ENCODE data around the gene OR4C15. TPM values are rescaled to one million over a fixed set of nuclear protein-coding genes. Genes with fewer than 3 reads are reported as not detected.

The OR4C15 gene
- not detected for total RNA-seq

GRCh38 chr11:55554169-55554568, at the start of gene OR4C15:
OR4C15 (plus strand) TSS chr11:55554469; CDS start chr11:55554469, 0 bp downstream.
- no peak for TF ChIP-seq CTCF (IDR thresholded peaks at IDR 0.05)
- H3K9me3 ChIP-seq: no peaks in the 10 kb centered on the region
- no peak within 1 kb of the TSS for H3K4me3 ChIP-seq
- H3K27me3 ChIP-seq (replicated peaks; ENCODE audit: insufficient read depth): no peaks in the 10 kb centered on the region
- no peaks in the 10 kb centered on the region for H3K4me1 ChIP-seq (ENCODE audit: control insufficient read depth in 1 of 2, low read depth in 2 of 2)
- ATAC-seq (ENCODE audit: insufficient number of reproducible peaks, low FRiP score, low read depth) (no peak), DNase-seq (ENCODE audit: low spot score) (no peak)
- no peaks in the 10 kb centered on the region for H3K36me3 ChIP-seq
- H3K27ac ChIP-seq: no peak within 1 kb of the TSS

- ATAC-seq (ENCODE audit: insufficient number of reproducible peaks, low FRiP score, low read depth): no peak
Observed at GRCh38 chr11:55571828-55572227, 17.6 kb downstream of the OR4C15 start, which contains the start of gene OR4C16. OR4C16 (plus strand) TSS chr11:55572128; CDS start chr11:55572128, 0 bp downstream.

GRCh38 chr11:55572548-55572947, 18.3 kb downstream of the OR4C15 start:
- no peak overlapping the region for H3K27ac ChIP-seq
- DNase-seq (ENCODE audit: low spot score) (no peak), ATAC-seq (ENCODE audit: insufficient number of reproducible peaks, low FRiP score, low read depth) (no peak)
- H3K4me1 ChIP-seq (ENCODE audit: control insufficient read depth in 1 of 2, low read depth in 2 of 2): no peaks in the 10 kb centered on the region
- no peak overlapping the region for H3K4me3 ChIP-seq
- no peak for TF ChIP-seq CTCF (IDR thresholded peaks at IDR 0.05)
- no peaks in the 10 kb centered on the region for H3K36me3 ChIP-seq
- no peaks in the 10 kb centered on the region for H3K9me3 ChIP-seq
- no peaks in the 10 kb centered on the region for H3K27me3 ChIP-seq (replicated peaks; ENCODE audit: insufficient read depth)

More at GRCh38 chr11:55571828-55572227, 17.6 kb downstream of the OR4C15 start, which contains the start of gene OR4C16:
- H3K9me3 ChIP-seq: no peaks in the 10 kb centered on the region
- no peaks in the 10 kb centered on the region for H3K27me3 ChIP-seq (replicated peaks; ENCODE audit: insufficient read depth)
- no peaks in the 10 kb centered on the region for H3K36me3 ChIP-seq
- H3K4me1 ChIP-seq (ENCODE audit: control insufficient read depth in 1 of 2, low read depth in 2 of 2): no peaks in the 10 kb centered on the region
- DNase-seq (ENCODE audit: low spot score): no peak
- no peak within 1 kb of the TSS for H3K4me3 ChIP-seq
- no peak for TF ChIP-seq CTCF (IDR thresholded peaks at IDR 0.05)
- no peak within 1 kb of the TSS for H3K27ac ChIP-seq

Other genes starting within 250 kb of the OR4C15 start
- gene OR4A16, start 211.3 kb upstream of the OR4C15 start, total RNA-seq: not detected
- gene OR4A15, start 186.5 kb upstream of the OR4C15 start, total RNA-seq: not detected
- not detected for gene OR4C16, start 17.7 kb downstream of the OR4C15 start, total RNA-seq
- not detected for gene OR4C11, start 53.2 kb downstream of the OR4C15 start, total RNA-seq
- not detected for gene OR4P4, start 80.6 kb downstream of the OR4C15 start, total RNA-seq
- gene OR4S2, start 93.9 kb downstream of the OR4C15 start, total RNA-seq: not detected
- not detected for gene OR4C6, start 107.7 kb downstream of the OR4C15 start, total RNA-seq
- gene OR5D13, start 219.0 kb downstream of the OR4C15 start, total RNA-seq: not detected
- not detected for gene OR5D14, start 241.1 kb downstream of the OR4C15 start, total RNA-seq

Data from thoracic aorta (tissue), 2 donors.